Middle frontal gyrus (tissue), 1 donor: ENCODE data around the gene BTBD3.

Experiments
- DNase-seq: peaks from one replicate; pipeline ENCODE4 v3.0.0-alpha.2; 2015; ENCODE audit warnings: low spot score; ENCODE audit errors: extremely low spot score

The BTBD3 gene

DNA sequence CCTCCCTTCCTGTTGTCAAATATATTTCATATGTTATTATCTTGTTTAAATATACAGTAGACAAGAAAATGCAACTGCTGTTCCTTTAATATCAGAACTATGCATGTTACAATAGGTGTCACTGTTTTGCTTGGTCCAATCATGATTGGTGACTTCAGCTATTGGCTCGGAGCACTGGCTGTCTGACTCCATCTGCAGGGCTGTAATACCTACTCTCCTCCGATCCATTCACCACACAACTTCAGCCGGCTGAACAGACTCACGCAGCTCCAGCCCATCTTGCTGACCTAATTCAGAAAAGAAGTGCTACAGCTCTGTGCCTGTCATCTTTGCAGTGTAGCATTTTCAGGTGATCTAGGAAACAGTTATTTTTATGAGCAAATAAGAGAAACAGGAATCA lies at the start of gene BTBD3:
TSS of gene BTBD3 (plus strand) at position 231 of the 400 bp plus-strand sequence. CDS start 383 bp downstream, outside the sequence.
- no peak for DNase-seq

DNA sequence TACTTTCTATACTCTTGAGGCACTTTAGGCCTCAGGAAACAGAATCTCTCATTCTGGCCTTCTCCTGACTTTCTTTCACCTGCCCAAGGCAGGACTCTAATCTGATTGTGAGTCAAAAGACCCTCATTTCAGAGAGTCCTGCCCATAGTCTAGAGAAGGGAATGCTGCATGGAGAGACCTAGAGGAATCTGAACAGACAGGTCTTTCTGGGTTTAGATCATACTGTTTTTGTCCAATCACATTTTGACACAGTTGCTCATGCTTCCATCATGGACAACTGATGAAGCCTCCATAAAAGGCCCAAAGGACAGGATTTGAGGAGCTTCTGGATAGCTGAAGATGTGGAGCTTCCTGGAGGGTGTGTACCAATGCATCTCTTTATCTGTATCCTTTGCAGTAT lies 48.1 kb upstream of the BTBD3 start:
- no peak for DNase-seq

- no peak for DNase-seq
Observed at GRCh38 chr20:11870411-11870810, 47.3 kb upstream of the BTBD3 start.

- DNase-seq = no peak
Observed at GRCh38 chr20:11876555-11876954, 41.1 kb upstream of the BTBD3 start.

DNA sequence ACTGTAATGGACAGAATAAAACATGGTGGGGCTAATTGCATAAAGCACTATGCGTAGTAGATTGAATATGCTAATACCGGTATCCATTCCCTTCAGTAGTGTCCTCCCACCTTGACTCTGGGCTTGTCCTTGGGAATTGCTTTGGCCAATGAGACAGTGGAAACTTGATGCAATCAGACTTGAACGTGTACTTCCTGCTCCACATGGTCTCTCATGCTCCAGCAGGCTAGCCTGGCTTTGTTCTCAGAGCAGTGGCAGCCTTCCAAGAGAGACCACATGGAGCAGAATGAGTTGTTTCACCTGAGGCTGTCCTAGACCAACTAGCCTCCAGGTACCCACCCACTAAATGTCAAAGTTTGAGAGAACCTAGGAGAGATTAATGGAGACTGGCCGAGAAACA lies 37.0 kb upstream of the BTBD3 start:
- no peak for DNase-seq

GRCh38 chr20:11881449-11881848 lies 36.2 kb upstream of the BTBD3 start:
- no peak for DNase-seq

DNA sequence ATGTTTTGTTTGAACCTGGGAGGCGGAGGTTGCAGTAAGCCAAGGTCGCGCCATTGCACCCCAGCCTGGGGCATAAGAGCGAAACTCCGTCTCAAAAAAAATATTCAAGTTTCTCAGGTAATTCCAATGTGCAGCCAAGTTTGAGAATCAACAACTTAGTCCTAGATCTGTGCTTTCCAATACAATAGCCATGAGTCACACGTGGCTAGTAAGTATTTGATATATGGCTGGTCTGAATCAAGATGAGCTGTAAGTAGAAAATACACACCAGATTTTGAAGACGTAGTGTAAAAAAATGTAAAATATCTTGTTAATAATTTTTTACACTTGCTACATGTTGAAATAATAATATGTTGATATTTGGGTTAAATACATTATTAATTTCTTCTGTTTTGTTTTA lies 35.0 kb upstream of the BTBD3 start:
- DNase-seq = no peak

- no peak for DNase-seq
Observed at GRCh38 chr20:11888648-11889047, 29.0 kb upstream of the BTBD3 start.

GRCh38 chr20:11890331-11891076 lies 27.2 kb upstream of the BTBD3 start:
- DNase-seq = peak; percentile 85

- peak; percentile 21 for DNase-seq
Observed at GRCh38 chr20:11891077-11891775, 26.5 kb upstream of the BTBD3 start.

DNA sequence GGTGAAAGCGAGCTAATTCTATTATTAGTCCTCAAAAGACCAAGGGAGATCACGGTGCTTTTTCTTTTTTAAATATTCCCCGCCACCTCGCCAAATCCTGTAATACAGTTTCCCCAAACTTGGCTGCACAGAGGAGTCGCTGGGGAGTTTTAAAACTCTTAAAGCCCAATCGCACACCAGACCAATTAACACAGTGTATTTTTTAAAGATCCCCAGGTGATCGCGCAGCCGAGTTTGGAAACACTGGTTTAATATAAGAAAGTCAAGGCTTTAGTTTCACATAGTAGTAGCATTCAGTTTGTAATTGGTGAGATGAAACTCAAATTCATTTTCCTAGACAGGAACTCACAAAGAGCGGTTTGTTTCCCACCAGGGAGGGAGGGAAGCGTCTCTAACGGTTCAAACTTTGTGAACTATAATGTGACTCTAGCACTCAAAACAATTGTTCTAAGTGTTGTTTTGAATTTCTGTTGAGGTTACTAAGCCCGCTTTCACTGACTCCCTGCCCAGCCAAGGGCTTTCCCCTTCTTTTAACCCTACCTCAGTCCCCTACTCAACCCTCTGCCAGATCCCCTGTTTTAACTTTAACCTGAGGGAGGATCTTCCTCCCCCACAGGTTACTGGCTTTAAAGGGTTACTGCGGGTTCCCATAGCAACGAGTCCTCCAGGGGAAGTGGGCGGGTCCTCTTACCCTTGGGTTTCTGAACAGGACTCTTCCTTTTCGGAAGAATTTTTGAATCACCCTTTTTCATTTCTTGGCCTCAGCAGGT lies 25.7 kb upstream of the BTBD3 start:
- no peak for DNase-seq

DNA sequence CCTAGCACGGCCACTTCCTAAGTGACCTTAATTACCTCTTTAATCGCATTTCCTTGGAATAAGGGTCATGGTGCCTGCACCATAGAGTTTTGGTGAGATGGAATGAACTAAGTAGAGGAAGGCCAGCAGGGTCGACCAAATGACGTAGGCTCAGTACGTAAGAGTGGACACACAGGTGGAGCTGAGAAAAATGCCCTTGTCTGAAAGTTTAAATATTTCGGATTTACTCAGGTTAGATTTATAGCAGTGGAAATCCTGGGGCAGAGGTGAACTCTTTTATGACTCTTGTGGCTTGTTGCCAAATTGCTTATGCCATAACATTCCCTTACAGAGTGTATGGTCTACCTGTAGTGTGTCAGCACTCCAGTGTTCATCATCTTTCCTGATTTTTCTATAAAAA lies 23.6 kb upstream of the BTBD3 start:
- DNase-seq = no peak

GRCh38 chr20:11895861-11896387 lies 21.8 kb upstream of the BTBD3 start:
- DNase-seq = no peak

- no peak for DNase-seq
Observed at GRCh38 chr20:11901127-11901526, 16.6 kb upstream of the BTBD3 start.

- no peak for DNase-seq
Observed at GRCh38 chr20:11902285-11902697, 15.4 kb upstream of the BTBD3 start.

GRCh38 chr20:11905460-11906179 lies 12.1 kb upstream of the BTBD3 start:
- no peak for DNase-seq

- no peak for DNase-seq
Observed at GRCh38 chr20:11906626-11907480, 10.8 kb upstream of the BTBD3 start.

GRCh38 chr20:11907621-11908020 lies 10.1 kb upstream of the BTBD3 start:
- DNase-seq = no peak

GRCh38 chr20:11912013-11912658 lies 5.6 kb upstream of the BTBD3 start:
- DNase-seq = no peak
